Measurements from ENCODE around the gene PHF19. TPM values are rescaled to one million over a fixed set of nuclear protein-coding genes. Genes with fewer than 3 reads are reported as not detected.

The PHF19 gene
- total and polyA plus RNA-seq, 2 donors (not counting 3 experiments of a cell fraction or from before 2014, with no cell fraction given): 102 to 153 TPM

DNA sequence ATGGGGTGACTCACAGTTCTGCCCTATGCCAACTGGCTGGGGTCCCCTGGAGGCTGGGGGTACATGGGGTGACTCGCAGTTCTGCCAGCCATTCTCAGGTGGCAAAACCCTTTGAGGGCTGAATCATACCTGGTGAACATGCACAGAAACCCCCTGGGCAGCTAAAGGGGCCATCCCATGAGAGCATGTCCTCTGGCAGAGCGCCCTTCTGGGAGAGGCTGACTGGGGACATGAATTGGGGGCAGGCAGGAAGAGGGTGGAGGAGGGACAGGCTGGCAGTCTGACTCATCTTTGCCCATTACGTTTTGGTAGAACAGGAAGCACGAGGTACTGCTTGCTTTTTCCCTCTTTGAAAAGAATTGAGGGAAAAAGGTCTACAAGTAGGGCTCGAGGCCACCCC is 32.9 kb upstream of the PHF19 start:
- Histone ChIP-seq H4K20me1 (replicated peaks; ENCODE audit: control insufficient read depth, extremely low read depth, insufficient read depth, low read length) (no peaks in the 10 kb centered on the region), H3K4me1 (ENCODE audit: control insufficient read depth, extremely low read depth, insufficient read depth, low read length) (peaks cover 6% of the 10 kb centered on the region), H3K9me1 (replicated peaks; ENCODE audit: control insufficient read depth, extremely low read depth, insufficient read depth, low read length) (no peaks in the 10 kb centered on the region), H3K9me3 (replicated peaks; ENCODE audit: control insufficient read depth, insufficient read depth, low read length) (no peaks in the 10 kb centered on the region), H3K27me3 (ENCODE audit: control insufficient read depth in 2 of 2, insufficient read depth in 2 of 2, low read length in 2 of 2) (no peaks in the 10 kb centered on the region), H2AFZ (ENCODE audit: low read depth, low read length) (no peak overlapping the region), H3K36me3 (ENCODE audit: control insufficient read depth in 2 of 2, extremely low read depth in 1 of 2, insufficient read depth in 2 of 2, low read length in 2 of 2) (no peaks in the 10 kb centered on the region), H3K27ac (ENCODE audit: insufficient read depth, low read depth, low read length) (no peak overlapping the region), H3K79me2 (ENCODE audit: control insufficient read depth, insufficient read depth, low read length) (no peaks in the 10 kb centered on the region), H3K4me3 (replicated peaks in 1 of 3; ENCODE audit: insufficient read depth in 1 of 3, low read depth in 1 of 3, low read length in 3 of 3) (no peak overlapping the region), H3K4me2 (ENCODE audit: insufficient read depth, low read length) (no peak overlapping the region), H3K9ac (replicated peaks; ENCODE audit: extremely low read depth, insufficient read depth, low read length) (no peak overlapping the region)
- ChIA-PET CTCF (interaction anchor here (0.8 kb wide), 1 partner anchor 43 kb away, joined by 3 read pairs; no protein-coding TSS in a partner anchor), POLR2A (no interaction called here)
- no TSS peak for BruUV-seq (replicated peaks)
- no peak for TF ChIP-seq GATA2 (IDR thresholded peaks at IDR 0.05; ENCODE audit: insufficient read depth, insufficient read length, low read depth, low read length)
- peak; percentile 51 for TF ChIP-seq JUN (IDR thresholded peaks at IDR 0.05; ENCODE audit: borderline replicate concordance, insufficient read depth, insufficient read length, low read depth)
- peak; percentile 75 for FAIRE-seq
- intact Hi-C loops (cut with micrococcal nuclease) (no loop called here), dilution Hi-C loops (cut with MboI; ENCODE audit: extremely low pct_ligation_motif_present, low sequenced_read_pairs) (no loop called here)
- peak; percentile 18 for DNase-seq (ENCODE audit: low read depth, low spot score)

DNA sequence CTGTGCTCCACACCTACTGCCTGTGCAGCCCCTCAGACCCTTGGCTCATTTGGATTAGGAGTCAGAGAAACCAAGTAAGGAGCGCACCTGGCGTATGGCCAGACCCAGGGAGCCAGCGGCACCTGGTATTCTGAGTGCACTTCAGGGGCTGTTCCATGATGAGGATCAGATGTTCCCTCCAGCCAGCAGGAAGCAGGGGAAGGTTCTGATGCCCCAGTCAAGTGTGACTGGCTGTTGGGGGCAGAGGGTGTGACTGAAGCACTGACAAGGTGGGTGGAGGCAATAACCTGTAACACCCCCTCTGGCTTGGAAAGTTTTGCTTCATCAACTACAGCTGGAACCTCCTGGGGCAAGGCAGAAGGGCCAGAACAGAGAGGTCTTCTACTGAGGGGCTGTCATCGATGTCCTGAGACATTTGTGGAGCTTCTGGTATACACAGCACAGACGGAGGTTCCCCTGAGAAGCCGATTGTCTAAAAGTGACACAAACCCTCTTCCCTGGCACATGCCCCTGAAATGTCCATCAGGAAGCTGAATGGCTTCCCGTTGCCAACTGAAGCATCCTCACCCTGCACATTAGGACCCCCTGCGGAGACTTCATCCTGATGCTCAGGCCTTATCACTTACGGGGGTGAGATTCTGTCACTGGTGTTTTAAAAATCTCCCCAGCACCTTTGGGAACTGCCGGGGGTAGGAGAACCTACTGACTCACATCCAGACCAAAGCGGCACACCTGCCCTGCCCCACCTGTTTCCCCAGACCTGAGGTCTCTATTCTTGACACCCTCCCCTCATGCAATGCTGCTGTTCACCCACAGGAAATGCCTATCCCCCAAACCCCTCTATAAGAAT is 28.6 kb upstream of the PHF19 start:
- Histone ChIP-seq H3K36me3 (ENCODE audit: control insufficient read depth in 2 of 2, extremely low read depth in 1 of 2, insufficient read depth in 2 of 2, low read length in 2 of 2) (no peaks in the 10 kb centered on the region), H3K9me1 (replicated peaks; ENCODE audit: control insufficient read depth, extremely low read depth, insufficient read depth, low read length) (no peaks in the 10 kb centered on the region), H3K79me2 (ENCODE audit: control insufficient read depth, insufficient read depth, low read length) (no peaks in the 10 kb centered on the region), H3K4me2 (ENCODE audit: insufficient read depth, low read length) (no peak overlapping the region), H3K4me3 (replicated peaks in 1 of 3; ENCODE audit: insufficient read depth in 1 of 3, low read depth in 1 of 3, low read length in 3 of 3) (no peak overlapping the region), H3K4me1 (ENCODE audit: control insufficient read depth, extremely low read depth, insufficient read depth, low read length) (peaks cover 6% of the 10 kb centered on the region), H4K20me1 (replicated peaks; ENCODE audit: control insufficient read depth, extremely low read depth, insufficient read depth, low read length) (no peaks in the 10 kb centered on the region), H3K9me3 (replicated peaks; ENCODE audit: control insufficient read depth, insufficient read depth, low read length) (no peaks in the 10 kb centered on the region), H3K9ac (replicated peaks; ENCODE audit: extremely low read depth, insufficient read depth, low read length) (no peak overlapping the region), H3K27me3 (ENCODE audit: control insufficient read depth in 2 of 2, insufficient read depth in 2 of 2, low read length in 2 of 2) (no peaks in the 10 kb centered on the region), H3K27ac (ENCODE audit: insufficient read depth, low read depth, low read length) (no peak overlapping the region), H2AFZ (ENCODE audit: low read depth, low read length) (no peak overlapping the region)
- TF ChIP-seq MAX (IDR thresholded peaks at IDR 0.05; ENCODE audit: insufficient read depth, insufficient read length): no peak
- no peak for TF ChIP-seq POLR2AphosphoS5 (IDR thresholded peaks at IDR 0.05; ENCODE audit: insufficient read depth, low read depth, low read length)
- TF ChIP-seq MYC (IDR thresholded peaks at IDR 0.05; ENCODE audit: low read depth, low read length): no peak
- TF ChIP-seq, protein P1, sequence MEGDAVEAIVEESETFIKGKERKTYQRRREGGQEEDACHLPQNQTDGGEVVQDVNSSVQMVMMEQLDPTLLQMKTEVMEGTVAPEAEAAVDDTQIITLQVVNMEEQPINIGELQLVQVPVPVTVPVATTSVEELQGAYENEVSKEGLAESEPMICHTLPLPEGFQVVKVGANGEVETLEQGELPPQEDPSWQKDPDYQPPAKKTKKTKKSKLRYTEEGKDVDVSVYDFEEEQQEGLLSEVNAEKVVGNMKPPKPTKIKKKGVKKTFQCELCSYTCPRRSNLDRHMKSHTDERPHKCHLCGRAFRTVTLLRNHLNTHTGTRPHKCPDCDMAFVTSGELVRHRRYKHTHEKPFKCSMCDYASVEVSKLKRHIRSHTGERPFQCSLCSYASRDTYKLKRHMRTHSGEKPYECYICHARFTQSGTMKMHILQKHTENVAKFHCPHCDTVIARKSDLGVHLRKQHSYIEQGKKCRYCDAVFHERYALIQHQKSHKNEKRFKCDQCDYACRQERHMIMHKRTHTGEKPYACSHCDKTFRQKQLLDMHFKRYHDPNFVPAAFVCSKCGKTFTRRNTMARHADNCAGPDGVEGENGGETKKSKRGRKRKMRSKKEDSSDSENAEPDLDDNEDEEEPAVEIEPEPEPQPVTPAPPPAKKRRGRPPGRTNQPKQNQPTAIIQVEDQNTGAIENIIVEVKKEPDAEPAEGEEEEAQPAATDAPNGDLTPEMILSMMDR (IDR thresholded peaks at IDR 0.05; ENCODE audit: extremely low read depth in 1 of 2, insufficient read depth in 1 of 2, low read depth in 1 of 2, low read length in 2 of 2): no peak
- TF ChIP-seq JUN (IDR thresholded peaks at IDR 0.05; ENCODE audit: borderline replicate concordance, insufficient read depth, insufficient read length, low read depth): no peak
- no peak for TF ChIP-seq POLR2A (IDR thresholded peaks at IDR 0.05; ENCODE audit: low read depth, low read length)
- TF ChIP-seq FOS (IDR thresholded peaks at IDR 0.05; ENCODE audit: borderline replicate concordance, insufficient read depth, low read length): no peak
- no peak for TF ChIP-seq EZH2 (IDR thresholded peaks at IDR 0.05; ENCODE audit: borderline replicate concordance, low read depth, low read length, severe bottlenecking)
- TF ChIP-seq GATA2 (IDR thresholded peaks at IDR 0.05; ENCODE audit: insufficient read depth, insufficient read length, low read depth, low read length): no peak
- dilution Hi-C loops (cut with MboI; ENCODE audit: extremely low pct_ligation_motif_present, low sequenced_read_pairs) (no loop called here), intact Hi-C loops (cut with micrococcal nuclease) (no loop called here)
- FAIRE-seq (no peak), DNase-seq (ENCODE audit: low read depth, low spot score) (no peak)
- ChIA-PET POLR2A (no interaction called here), CTCF (no interaction called here)
- BruUV-seq (replicated peaks): no TSS peak
